Measurements from ENCODE around the gene MSANTD1.

Gene MSANTD1

DNA sequence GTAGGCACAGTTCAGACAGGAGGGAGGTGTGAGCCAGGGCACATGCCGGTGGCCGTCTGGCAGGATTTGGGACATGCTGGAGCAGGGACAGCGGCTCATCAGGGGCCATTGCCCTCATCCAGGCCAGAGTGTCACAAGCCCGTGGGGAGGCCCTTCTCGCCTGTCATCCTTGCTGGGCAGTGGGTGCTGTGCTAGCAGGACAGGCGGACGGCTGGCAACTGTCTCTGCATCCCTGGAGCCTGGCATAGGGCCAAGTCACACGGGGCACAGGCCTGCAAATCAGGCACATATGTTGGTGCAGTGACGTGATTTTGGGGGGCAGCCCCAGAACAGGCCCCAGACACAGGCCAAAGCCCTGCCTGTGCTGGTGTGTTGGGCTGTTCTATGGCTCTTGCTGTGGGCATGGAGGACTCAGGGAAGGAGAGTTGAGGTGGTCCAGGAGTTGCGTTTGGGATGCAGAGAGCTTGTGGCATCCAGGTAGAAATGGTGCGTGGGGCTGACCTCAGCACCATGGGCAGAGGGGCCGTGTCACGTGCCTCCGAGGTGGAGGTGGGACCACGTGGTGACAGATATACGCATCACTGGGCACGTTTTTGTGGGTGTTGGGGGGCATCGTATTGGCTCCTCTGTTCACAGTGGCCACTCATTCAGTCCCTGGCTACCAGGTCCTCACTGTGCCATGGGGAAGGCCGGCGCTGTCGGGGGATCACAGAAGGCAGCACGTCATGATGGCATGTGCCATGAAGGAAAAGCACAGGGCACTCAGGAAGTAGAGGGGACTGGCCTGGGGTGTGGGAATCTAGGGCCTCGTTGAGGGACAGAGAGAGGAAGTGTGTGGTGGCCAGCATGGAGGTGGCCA is 14.6 kb upstream of the MSANTD1 start:
- no peak for DNase-seq

DNA sequence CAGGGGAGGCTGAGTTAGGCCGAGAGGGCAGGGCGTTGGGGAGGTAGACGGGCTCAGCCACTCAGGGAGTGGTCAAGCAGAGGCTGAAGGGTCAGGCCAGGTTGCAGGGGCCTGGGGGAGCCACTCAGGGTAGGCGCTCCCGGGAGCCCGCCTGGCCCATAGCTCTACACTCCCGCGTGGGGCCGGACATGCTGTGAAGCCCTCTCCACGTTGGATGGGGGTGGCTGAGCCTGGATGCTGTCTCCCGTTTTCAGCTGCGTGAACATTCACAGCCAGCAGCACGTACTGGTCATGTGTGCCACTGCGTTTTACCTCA is 14.0 kb upstream of the MSANTD1 start:
- no peak for DNase-seq

DNA sequence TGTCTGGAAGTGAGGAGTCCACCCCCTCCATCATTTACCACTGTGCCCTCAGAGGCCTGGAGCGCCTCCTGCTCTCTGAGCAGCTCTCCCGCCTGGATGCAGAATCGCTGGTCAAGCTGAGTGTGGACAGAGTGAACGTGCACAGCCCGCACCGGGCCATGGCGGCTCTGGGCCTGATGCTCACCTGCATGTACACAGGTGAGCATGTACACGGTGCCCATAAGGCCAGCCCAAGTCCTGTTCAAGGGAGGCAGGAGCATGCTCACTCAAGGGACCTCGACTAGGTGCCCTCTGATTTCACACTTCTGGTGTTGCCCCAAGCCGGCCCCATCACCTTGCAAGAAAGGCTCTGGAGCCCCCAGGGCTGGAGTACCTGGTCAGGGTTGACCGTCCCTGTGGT is 13.4 kb upstream of the MSANTD1 start:
- DNase-seq = no peak

DNA sequence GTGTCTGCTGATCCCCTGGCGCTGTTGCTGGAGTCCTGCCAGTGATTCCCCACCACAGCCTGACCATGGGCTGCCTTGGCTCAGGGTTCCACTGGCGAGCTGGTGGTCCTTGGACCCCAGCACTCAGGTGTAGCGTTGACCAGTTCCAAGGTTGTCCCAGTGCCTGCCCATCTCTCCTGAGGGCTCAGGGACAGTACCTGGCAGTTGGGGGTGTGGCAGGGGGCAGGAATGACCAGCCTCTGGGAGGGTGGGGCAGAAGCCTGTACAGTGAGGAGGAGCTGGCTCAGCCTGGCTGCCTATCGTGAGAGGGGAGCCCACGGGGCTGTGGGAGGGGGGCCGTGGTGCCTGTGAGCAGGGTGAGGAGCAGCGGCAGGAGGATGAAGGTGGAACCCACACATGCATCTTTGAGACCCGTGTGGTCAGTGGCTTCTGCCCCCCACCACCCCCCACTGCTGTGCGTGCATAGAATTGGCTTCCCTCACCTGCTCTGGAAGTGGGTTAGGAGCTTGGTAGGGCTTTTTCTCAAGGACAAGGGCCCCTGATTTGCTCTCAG is 12.6 kb upstream of the MSANTD1 start:
- no peak for DNase-seq

DNA sequence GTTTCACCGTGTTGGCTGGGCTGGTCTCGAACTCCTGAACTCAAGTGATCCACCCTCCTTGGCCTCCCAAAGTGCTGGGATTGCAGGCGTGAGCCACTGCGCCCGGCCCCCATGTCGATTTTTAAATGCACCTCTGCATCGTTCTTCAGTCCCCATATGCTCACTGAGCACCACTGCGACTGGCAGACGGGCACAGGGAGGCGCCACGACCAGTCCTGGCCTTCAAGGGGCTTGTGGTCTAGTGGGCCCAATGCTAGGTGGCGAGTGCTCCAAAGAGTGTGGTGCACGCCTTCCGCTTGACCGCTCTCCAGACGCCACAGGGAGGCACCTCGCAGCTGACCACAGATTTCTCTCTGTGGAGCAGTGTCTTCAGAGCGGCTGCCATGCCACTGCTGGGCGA is 11.7 kb upstream of the MSANTD1 start:
- no peak for DNase-seq

DNA sequence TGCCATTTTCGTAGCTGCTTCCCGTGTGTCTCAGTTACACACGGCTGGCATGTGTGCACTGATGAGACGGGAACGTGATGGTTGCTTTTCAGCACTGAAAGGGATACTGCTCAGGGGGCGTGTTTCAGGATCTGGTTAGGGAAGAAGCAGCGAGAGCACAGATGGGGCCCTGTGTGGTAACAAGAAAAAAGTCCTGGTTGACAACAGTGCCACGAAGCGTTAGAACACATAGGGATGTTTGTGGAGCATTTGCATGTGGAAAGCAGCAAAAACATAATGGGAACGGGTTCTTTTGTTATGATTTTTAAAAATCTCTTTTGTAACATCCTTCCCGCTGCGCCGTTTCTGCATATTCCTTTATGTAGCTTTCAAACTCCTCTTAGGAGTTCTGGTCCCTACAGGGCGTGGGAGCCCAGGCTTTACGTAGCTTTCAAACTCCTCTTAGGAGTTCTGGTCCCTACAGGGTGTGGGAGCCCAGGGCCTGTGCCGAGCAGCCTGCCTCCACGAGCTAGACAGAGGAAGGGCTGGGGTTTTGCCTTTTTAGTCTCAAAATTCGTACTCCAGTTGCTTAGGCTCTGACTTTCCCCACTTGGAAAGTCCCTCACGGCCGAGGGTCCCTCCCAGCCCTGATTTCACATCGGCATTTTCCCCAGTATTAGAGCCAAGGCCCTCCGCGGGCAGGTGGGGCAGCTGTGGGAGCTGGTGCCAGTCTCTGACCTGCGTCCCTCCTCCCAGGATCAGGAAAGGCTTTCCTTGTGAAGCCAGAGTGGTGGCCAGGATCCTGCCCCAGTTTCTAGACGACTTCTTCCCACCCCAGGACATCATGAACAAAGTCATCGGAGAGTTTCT is 11.0 kb upstream of the MSANTD1 start:
- no peak for DNase-seq

DNA sequence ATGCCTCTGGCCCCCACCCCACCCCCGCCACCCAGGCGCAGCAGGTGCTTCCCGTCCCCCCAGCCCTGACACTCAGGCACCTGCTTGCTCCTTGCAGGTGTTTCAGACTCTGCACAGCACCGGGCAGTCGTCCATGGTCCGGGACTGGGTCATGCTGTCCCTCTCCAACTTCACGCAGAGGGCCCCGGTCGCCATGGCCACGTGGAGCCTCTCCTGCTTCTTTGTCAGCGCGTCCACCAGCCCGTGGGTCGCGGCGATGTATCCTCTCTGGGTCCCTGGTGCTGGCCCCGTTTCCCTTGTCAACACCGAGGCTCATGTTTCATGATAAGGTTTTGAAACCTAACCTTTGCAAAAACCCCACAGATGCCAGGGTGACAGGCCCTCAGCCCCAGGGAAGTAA is 10.2 kb upstream of the MSANTD1 start:
- no peak for DNase-seq

DNA sequence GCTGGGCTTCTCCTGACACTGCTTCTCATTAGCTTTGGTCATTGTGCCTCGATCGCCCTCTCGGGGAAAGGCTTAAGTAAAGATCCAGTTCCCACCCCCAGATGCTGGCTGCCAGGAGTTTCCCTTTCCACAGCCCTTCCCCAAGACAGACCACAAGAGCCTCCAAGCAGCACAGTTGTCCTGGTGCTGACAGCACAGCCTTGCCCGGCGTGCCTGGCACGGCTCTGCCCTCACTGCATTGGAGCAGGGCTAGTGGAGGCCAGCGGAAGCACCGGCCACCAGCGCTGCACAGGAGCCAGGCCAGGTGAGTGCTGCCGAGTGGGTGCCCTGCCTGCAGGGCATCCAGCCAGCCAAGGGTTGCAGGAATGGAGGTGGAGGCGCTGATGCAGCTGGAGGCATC is 9.7 kb upstream of the MSANTD1 start:
- DNase-seq = no peak

- DNase-seq = no peak
These were observed 8.7 kb upstream of the MSANTD1 start for GRCh38 chr4:3239998-3240920.

DNA sequence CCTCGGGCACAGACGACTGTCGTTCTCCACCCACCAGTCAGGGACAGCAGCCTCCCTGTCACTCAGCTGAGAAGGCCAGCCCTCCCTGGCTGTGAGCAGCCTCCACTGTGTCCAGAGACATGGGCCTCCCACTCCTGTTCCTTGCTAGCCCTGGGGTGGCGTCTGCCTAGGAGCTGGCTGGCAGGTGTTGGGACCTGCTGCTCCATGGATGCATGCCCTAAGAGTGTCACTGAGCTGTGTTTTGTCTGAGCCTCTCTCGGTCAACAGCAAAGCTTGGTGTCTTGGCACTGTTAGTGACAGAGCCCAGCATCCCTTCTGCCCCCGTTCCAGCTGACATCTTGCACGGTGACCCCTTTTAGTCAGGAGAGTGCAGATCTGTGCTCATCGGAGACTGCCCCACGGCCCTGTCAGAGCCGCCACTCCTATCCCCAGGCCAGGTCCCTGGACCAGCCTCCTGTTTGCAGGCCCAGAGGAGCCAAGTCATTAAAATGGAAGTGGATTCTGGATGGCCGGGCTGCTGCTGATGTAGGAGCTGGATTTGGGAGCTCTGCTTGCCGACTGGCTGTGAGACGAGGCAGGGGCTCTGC is 7.9 kb upstream of the MSANTD1 start:
- DNase-seq = no peak

GRCh38 chr4:3241898-3242524 is 6.9 kb upstream of the MSANTD1 start:
- DNase-seq = no peak

DNA sequence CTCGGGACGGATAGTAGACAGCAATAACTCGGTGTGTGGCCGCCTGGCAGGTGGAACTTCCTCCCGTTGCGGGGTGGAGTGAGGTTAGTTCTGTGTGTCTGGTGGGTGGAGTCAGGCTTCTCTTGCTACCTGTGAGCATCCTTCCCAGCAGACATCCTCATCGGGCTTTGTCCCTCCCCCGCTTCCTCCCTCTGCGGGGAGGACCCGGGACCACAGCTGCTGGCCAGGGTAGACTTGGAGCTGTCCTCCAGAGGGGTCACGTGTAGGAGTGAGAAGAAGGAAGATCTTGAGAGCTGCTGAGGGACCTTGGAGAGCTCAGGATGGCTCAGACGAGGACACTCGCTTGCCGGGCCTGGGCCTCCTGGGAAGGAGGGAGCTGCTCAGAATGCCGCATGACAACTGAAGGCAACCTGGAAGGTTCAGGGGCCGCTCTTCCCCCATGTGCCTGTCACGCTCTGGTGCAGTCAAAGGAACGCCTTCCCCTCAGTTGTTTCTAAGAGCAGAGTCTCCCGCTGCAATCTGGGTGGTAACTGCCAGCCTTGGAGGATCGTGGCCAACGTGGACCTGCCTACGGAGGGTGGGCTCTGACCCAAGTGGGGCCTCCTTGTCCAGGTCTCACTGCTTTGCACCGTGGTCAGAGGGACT is 5.7 kb upstream of the MSANTD1 start:
- DNase-seq = no peak

GRCh38 chr4:3244002-3244401 is 5.0 kb upstream of the MSANTD1 start:
- DNase-seq = no peak

DNA sequence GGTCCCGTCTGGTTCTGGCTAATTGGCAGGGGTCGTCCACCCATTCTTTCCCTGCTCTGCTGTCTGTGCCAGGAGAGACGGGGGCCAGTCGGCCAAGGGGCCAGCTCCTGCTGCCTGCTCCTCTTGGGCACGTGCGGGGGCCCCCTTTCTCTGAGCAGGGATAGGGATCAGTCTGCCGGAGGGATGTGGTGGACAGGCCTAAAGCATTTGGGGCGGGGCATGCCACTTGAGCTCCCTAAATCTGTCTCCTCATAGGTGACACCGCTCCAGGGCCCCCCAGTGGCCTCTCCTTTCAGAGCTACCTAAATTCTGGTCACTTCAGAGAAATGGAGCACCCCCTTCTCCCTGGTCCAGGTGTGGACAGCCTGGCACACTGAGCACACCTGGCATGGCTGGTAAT is 4.2 kb upstream of the MSANTD1 start:
- no peak for DNase-seq

DNA sequence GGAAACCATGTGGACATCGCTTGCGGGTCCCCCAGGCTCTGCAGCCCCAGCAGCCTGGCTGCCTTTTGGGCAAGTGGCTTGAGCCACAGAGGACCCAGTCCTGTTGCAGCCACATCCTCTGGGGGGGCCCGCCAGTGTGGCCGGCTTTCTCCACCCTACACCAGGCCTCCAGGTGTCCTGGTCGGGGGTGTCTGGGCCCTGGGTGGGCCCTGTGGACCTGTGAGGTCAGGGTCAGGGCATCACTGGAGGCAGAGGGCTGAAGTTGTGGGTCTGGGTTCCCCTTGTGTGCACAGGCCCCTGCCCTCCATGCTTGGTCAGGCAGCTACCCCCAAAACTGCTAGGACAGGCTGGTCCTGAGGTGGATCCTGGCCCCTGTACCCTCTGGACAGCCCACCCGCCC is 3.3 kb upstream of the MSANTD1 start:
- no peak for DNase-seq

GRCh38 chr4:3246458-3247398 is 2.2 kb upstream of the MSANTD1 start:
- DNase-seq = no peak

GRCh38 chr4:3247399-3248177 is 1.4 kb upstream of the MSANTD1 start:
- no peak for DNase-seq

GRCh38 chr4:3248178-3248480 is 830 bp upstream of the MSANTD1 start:
- DNase-seq = no peak

- no peak for DNase-seq
These were observed 915 bp downstream of the MSANTD1 start for GRCh38 chr4:3249711-3250437.

All from NCI-H2029 (cell line).